Measurements from ENCODE around the gene C16orf90. TPM values are rescaled to one million over a fixed set of nuclear protein-coding genes. Genes with fewer than 3 reads are reported as not detected.

Gene C16orf90
- total and polyA plus RNA-seq, 8 donors: not detected

- FAIRE-seq (peak; percentile 86), DNase-seq (no peak), ATAC-seq (no peak)
- no peak overlapping the region for H3K4me3 ChIP-seq
- WGBS, 2 donors: 88 to 90% methylated on average over 4 of the region's 4 CpGs
- H3K27ac ChIP-seq: no peak overlapping the region
- TF ChIP-seq CTCF (IDR thresholded peaks at IDR 0.05): no peak
- H3K9me3 ChIP-seq: no peaks in the 10 kb centered on the region
- H3K27me3 ChIP-seq: no peaks in the 10 kb centered on the region
- H3K4me1 ChIP-seq: peaks cover 8 to 21% (median 19%) of the 10 kb centered on the region in 3 donors
- intact Hi-C loops (cut with DNase I): no loop called here
- peaks cover 0 to 19% (median 0%) of the 10 kb centered on the region in 3 donors for H3K36me3 ChIP-seq
Observed at GRCh38 chr16:3520413-3520812, 25.1 kb upstream of the C16orf90 start.

- intact Hi-C loops (cut with DNase I): no loop called here
- FAIRE-seq: no peak
- Histone ChIP-seq H3K9me3 (no peaks in the 10 kb centered on the region), H3K4me1 (peaks cover 8 to 21% (median 19%) of the 10 kb centered on the region in 3 donors), H3K27me3 (no peaks in the 10 kb centered on the region), H3K4me3 (no peak overlapping the region), H3K27ac (peak overlapping the region in 3 of 4 donors; percentile 5 to 50 (median 48)), H3K36me3 (peaks cover 0 to 19% (median 0%) of the 10 kb centered on the region in 3 donors)
- TF ChIP-seq CTCF (IDR thresholded peaks at IDR 0.05): no peak
- 96 to 98% methylated on average over 2 of the region's 2 CpGs for WGBS, 2 donors
- peak in 2 of 4 donors; percentile 9 to 24 for ATAC-seq
- no peak for DNase-seq
Observed at GRCh38 chr16:3519581-3519980, 24.3 kb upstream of the C16orf90 start.

GRCh38 chr16:3518986-3519348, 23.7 kb upstream of the C16orf90 start:
- 83 to 84% methylated on average over 8 of the region's 8 CpGs for WGBS, 2 donors
- intact Hi-C loops (cut with DNase I): no loop called here
- FAIRE-seq: no peak
- DNase-seq: no peak
- Histone ChIP-seq H3K4me1 (peaks cover 8 to 21% (median 19%) of the 10 kb centered on the region in 3 donors), H3K4me3 (no peak overlapping the region), H3K9me3 (no peaks in the 10 kb centered on the region), H3K36me3 (peaks cover 0 to 26% (median 1%) of the 10 kb centered on the region in 3 donors), H3K27me3 (no peaks in the 10 kb centered on the region), H3K27ac (peak overlapping the region; percentile 5 to 53 (median 49))
- no peak for TF ChIP-seq CTCF (IDR thresholded peaks at IDR 0.05)
- ATAC-seq: peak; percentile 13 to 45 (median 26)

- Histone ChIP-seq H3K27ac (peak overlapping the region; percentile 5 to 53 (median 49)), H3K4me3 (no peak overlapping the region), H3K9me3 (no peaks in the 10 kb centered on the region), H3K4me1 (peaks cover 8 to 21% (median 19%) of the 10 kb centered on the region in 3 donors), H3K27me3 (no peaks in the 10 kb centered on the region), H3K36me3 (peaks cover 0 to 27% (median 4%) of the 10 kb centered on the region in 3 donors)
- FAIRE-seq (no peak), DNase-seq (no peak), ATAC-seq (peak; percentile 49 to 75 (median 59))
- 40 to 46% methylated on average over 6 of the region's 6 CpGs for WGBS, 2 donors
- no peak for TF ChIP-seq CTCF (IDR thresholded peaks at IDR 0.05)
- intact Hi-C loops (cut with DNase I): no loop called here
Observed at GRCh38 chr16:3518292-3518985, 23.1 kb upstream of the C16orf90 start.

GRCh38 chr16:3515897-3516296, 20.6 kb upstream of the C16orf90 start:
- intact Hi-C loops (cut with DNase I): no loop called here
- Histone ChIP-seq H3K4me3 (no peak overlapping the region), H3K27ac (no peak overlapping the region), H3K27me3 (no peaks in the 10 kb centered on the region), H3K4me1 (peaks cover 8 to 21% (median 19%) of the 10 kb centered on the region in 3 donors), H3K9me3 (no peaks in the 10 kb centered on the region), H3K36me3 (peaks cover 0 to 40% (median 8%) of the 10 kb centered on the region in 3 donors)
- ATAC-seq (no peak), DNase-seq (no peak), FAIRE-seq (no peak)
- WGBS, 2 donors: 92% methylated on average over 4 of the region's 4 CpGs
- TF ChIP-seq CTCF (IDR thresholded peaks at IDR 0.05): no peak
